HG03342 (cell line): ENCODE results near the gene FBXL20.

Experiments used
- ATAC-seq: cut with Tn5 transposase; IDR thresholded peaks from one replicate; pipeline ENCODE4 v1.9.1; 2021; ENCODE audit warnings: mild to moderate bottlenecking, moderate library complexity; ENCODE audit not compliant: unreplicated experiment

FBXL20 gene

DNA sequence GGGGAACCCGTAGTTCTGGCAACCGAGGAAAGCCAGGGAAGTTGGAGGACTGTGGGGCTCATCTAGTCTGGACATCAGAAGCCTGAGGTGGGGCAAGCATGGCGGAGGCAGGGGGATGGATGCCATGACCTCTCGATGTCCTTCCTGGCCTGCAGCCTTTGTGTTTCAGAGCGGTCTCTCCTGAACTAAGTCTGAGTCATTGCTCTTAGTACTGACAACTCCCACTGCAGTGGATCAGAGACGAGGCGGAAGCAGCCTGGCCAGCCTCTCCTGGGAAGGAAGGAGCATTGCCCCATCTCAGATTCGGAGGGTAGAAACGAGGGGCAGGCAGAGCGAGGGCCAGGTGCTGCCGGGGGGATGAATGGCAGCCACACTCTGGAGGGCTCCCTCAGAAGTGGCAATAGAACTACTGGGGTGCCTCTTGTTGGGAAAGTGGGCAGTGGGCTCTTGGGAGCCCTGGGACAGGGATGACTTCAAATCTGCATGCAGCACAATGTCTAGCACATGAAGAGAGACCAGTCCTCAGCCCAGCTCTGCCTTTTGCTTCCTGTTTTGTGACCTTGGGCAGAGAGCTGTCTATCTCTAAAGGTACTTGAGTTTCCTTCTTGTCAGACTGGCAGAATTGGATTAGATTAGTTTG is 172.0 kb downstream of the FBXL20 start:
- no peak for ATAC-seq

DNA sequence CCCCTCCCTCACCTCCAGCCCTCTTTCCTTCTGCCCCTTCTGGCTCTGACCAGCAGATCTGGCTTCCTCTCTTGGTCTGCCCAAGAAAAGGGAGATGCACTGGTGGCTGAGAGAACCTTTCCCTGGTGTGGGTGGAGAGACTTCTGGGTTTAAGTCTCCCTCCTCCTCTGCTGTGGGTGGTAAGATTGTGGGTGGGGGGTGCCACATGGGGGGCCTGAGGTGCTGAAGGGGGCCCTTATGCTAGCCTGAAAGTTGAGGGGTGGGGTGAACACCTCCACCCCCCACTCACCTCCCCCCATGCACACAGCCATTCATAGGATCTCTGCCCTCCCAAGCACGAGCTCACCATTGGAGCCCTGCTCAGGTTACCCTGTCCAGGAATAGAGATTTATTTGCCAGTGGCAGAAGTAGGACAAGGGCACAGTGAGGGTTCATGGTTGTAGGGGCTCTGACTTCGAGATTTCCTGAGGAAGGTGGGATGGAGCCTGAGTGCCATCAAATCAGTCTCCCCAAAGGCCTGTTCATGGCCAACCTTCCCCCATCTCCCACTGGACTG is 174.0 kb downstream of the FBXL20 start:
- ATAC-seq, result no peak

DNA sequence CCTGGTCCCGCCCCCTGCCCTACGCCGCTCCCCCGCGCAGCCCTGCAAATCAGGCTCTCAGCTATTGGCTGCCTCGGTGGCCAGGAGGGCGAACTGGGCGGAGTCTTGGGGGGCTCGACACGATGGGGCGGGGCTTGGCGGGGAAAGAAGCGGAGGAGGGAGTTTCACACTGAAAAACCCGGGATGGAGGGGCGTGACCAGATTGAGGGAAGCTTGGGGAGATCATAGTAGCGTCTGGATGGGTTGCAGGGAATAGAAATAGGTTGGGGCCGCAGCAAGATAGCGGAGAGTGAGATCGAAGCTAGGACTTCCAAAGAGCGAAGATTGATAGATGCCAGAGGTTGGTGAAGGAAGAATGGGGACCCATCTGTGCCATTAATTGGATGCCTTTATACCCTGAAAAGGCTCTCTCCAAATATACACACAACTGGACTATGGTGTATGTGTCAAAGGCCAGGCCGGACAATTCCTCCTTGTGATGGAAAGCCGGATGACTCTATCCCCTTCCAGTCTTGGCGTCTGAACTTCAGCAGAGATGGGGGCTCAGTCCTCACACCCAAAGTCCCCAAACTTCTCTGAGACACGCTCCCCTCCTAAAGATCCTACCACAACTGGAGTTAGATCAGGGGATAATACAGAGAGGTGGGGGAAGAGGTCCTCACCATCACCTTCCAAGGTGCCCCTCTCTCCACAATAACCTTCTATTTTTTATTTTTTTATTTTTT is 175.3 kb downstream of the FBXL20 start:
- ATAC-seq, result no peak

DNA sequence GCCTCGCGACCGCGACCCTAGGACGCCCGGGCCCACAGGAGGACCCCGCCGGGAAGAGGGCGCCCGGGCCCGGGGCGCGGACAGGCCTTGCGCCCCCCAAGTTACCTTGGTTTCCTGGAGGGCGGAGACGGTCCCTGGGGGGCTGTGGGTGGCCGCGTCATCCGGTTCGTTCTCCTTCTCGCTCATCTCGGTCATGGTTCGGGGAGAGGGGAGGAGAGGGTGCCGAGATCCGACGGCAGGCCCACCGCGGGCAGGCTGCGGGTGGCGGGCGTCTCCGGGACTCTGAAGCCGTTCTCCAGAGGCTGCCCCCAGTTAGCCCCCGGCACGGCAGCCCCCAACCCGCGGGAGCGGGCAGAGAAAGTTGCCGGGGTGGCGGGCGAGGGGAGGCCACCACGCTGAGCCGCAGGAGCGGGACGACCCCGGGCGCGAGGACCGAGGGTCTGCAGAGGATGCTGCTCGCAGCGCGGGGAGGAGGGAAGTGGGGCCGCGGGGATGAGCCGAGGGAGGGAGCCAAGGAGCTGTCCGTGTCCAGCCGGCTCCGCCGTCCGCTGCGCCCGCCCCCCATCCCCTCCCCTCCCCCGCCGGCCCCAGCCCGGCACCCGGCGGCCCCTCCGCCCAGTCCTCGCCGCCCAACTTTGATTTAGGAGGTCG is 176.0 kb downstream of the FBXL20 start, which contains the start of gene STAC2:
Gene STAC2 (minus strand): TSS at position 638 of the 651 bp plus-strand sequence. CDS start 443 bp downstream, at position 195.
- ATAC-seq, result no peak

DNA sequence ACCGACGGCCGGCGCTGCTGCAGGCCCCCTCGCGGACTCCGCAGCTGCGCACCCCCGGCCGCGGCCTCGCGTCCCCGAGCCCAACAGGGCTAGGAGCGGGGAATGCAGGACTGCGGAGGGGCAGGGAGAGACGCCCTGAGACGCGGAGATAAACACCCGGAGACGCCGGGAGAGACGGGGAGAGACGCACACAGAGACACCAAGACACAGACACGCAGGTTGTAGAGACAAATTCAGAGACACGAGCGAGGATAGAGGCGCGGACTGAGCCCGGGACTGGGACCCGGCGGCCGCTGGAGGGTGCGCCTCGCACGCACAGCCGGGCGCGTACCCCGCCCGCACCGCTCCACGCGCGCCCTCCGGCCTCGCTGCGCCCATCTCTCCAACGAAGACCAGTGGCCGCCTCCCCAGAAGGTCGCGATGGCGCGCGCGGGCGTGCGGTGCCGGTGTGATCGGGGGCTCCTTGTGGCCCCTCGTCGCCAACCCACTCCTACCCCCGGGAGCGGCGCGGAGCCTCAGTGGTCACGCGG is 176.6 kb downstream of the FBXL20 start:
- no peak for ATAC-seq

DNA sequence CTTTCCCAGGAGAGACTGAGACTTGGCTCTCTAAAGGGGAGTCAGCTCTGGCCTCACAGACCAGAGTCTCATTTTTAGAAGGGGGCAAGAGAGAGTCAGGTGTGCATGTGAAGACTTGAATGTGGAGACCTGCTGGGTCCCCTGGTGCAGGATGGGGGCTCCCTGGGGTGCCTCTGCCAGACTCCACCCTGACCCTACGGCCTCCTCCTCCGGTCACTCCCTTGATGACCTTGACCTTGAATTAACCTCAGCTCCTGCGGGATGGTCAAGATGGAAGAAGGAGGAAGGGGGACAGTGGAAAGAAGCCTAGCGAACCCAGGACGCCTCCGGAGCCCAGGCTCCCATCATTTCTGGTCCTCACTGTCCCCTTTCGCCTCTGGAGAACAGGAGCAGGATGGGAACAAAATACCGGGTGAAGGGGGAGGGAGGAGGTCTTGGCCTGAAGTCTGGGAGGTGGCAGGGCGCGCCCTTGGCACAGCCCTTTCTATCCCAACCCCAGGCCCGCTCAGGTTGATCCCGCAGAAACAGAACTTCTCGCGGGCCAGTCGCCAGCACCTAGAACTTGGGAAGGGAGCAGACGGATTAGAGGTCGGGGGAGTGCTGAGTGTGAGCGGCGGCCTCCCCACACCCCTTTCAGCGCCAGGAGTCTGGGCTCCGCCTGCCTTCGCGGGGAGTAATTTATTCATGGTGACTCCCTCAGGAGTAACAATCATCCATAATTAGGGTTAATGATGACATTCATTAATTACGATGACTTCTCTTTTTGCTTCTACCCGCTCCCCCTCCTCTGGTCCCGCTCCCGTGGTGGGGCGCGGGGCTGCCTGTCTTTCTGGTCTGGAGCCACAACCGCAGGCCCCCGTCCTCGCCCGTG is 177.3 kb downstream of the FBXL20 start:
- no peak for ATAC-seq

DNA sequence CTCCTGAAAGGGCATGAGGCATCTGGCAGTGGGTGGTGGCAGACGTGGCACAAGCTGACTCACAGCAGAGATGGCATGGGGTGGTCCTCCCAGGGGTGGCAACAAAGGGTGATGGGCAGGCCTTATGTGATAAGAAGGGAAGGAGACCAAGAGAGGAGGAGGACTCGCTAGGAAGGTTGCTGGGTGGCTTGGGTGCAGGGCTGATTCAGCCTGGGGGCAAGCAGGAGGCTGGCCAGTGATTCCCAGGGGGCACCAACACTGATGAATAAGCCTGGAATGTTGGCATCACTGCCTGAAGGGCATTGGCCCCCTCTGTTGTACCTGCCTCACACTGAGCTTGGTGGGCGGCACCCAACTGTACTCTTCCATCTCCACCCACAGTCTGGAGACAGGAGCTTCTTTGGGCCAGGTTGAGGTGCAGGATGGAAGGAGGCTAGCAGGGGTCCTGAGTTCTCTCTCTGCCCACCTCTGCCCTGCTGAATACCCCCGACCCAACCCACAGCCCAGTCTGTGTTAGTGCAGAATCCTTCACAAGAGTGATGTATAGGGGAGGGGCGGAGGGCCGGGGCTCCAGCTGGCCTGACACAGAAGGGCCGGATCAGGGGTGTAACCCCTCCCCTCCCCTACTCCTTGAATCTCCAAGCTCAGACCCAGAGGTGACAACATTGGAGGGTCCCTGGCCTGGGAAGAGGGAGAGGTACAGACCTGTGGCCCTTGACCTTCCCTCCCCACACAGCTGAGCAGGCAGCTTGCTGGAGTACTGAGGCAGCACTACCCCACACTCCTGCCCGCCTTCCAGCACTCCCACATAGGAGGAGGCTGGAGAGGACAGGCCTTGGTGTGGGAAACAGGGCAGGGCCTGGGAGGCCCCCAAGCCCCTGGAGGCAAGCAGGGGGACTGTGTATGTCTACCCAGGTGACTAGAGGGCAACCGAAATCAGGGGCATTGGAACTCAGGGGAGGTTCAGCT is 178.3 kb downstream of the FBXL20 start:
- ATAC-seq, result no peak

DNA sequence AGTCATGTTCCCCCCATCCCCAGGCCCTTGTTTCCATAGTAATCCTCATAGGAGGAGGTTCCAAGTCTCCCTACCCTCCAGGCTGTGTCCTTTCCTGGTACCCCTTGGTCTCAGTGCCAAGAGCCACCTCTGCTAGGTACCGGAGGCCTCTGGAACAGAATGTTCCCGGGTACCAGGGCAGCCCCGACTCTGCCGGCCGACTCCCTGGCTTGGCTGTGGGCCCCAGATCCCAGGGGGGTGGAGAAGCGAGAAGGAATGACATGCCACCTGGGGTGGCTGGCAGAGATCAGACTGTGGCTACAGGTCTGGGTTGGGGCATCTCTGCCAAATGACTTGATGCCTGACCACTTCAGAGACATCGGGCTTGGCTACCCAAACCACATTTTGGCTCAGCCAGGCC is 179.3 kb downstream of the FBXL20 start:
- ATAC-seq, result no peak

DNA sequence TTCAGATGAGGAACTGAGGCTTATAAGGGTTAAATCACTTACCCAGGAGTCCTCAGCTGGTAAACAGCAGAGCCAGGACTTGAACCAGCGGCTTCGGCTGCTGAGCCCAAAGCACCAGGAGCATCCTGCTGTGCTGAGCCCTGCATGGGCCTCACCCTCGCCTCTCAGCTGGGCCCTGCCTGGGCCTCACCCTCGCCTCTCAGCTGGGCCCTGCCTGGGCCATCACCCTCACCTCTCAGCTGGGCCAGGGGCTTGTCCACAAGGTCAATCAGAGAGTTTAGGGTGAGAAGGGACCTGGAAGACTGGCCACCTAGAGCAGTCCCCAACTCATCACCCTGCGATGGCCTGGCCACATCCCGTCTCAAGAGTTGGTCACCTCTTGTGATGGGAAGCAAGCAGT is 179.9 kb downstream of the FBXL20 start:
- ATAC-seq, result no peak

DNA sequence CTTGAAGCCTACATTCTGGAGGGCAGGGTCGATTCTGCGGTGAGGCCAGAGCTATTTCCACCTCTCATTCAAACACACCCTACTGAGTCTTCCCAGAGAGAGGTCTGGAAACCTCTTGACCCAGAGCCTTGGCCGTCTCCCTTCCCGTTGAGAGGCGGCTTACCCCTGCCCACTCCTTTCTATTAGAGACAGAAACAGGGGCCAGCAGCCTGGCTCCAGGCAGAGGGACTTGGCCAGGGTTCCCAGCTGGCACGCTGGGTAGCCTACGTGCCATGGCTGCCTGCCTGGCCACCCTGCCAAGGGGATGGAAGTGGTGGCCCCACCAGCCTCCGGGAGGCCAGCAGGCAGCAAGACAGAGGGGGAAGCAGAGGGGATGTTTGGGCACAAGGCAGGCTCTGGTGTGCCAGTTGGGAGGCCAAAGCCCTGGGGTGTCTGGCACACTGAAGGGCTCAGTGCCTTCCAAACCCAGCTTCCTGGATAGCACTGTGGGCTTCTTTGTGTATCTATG is 181.7 kb downstream of the FBXL20 start:
- ATAC-seq, result no peak

DNA sequence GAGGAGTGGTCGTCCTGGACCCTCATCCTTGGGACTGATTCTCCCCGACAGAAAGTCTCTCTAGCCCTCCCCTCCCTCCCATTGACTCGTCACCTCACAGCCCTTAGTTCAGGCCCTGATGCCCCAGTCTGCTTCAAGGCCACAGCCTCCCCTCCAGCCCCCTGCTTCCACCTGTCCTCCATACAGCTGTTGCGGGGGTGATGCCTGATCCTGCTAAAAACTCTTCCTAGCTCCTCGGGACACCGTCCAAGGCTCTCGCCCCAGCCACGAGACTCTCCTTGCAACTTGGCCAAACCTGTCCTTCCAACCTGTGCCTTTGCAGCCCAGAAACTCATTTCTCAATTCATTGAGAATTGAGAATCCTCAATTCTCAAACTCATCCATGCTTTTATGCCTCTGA is 182.5 kb downstream of the FBXL20 start:
- no peak for ATAC-seq

DNA sequence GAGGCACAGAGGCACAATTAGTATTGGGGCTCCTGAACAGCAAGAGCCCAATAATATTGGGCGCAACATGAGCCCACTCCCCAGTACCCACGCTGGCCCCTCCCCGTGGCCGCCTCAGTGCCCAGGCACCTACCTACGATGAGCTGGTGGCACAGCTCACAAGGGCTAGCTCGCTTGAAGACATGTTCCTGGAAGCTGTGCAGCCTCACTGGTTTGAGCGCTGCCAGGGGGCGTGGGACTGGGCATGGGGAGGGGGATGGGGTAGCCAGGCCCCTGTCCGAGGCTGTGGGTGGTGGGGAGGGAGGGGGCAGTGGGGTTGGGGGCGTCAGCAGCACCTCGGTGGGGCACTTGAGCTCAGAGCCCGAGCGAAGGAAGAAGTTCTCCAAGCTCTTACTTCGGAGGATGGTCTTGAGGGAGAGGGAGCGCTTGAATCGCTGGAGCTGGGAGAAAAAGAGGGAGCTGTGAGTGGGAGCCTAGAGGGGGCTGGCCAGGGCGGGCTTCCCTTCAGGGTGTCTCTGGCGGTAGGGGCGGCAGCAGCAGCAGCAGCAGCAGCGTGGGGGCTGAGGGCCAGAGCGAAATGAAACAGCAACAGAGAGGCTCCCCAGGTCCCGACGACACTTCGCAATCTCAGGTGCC is 183.6 kb downstream of the FBXL20 start:
- ATAC-seq, result no peak

DNA sequence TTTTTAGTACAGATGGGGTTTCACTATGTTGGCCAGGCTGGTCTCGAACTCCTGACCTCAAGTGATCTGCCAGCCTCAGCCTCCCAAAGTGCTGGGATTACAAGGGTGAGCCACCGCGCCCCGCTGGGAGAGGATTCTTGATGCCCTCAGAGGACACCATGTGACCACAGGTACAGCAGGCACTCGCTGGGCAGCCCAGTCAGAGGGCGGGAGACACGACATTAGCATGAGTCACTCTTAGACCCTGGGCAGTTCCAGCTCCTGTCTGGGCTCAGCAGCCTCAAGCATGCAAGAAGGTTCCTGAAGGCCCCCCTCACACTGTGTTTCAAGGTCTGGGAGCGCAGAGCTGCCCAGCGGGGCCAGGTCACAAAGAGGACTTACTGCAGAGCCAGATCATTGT is 187.6 kb downstream of the FBXL20 start:
- no peak for ATAC-seq

DNA sequence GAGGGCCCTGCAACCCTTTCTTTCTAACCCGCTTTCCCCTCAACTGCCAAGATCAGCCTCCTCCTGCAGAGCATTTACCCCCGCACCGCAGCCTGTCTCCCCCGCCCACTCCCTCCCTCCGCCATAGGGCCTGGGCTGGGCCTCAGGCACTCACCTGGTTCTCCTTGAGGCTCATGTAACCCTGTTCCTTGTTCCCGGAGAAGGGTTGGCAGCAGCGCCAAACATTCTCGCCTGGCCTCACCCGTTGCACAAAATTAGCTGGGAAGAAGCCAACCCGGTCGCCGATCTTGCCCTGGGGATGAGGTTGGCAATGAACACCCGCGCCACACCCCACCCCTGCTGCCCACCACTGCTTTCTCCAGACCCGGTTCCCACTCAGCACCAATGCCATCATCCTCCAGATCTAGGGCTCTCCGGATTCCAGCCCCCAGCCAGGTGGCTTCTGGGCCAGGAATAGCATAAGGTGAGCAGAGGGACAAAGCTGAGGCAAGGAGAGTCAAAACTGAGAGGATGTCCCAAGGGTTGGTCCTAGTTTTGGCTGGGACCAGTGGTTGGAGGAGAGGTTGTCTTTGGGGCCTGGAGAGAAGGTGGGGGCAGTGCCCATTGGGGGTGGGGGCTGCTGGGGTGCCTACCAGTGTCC is 188.5 kb downstream of the FBXL20 start:
- ATAC-seq, result no peak

DNA sequence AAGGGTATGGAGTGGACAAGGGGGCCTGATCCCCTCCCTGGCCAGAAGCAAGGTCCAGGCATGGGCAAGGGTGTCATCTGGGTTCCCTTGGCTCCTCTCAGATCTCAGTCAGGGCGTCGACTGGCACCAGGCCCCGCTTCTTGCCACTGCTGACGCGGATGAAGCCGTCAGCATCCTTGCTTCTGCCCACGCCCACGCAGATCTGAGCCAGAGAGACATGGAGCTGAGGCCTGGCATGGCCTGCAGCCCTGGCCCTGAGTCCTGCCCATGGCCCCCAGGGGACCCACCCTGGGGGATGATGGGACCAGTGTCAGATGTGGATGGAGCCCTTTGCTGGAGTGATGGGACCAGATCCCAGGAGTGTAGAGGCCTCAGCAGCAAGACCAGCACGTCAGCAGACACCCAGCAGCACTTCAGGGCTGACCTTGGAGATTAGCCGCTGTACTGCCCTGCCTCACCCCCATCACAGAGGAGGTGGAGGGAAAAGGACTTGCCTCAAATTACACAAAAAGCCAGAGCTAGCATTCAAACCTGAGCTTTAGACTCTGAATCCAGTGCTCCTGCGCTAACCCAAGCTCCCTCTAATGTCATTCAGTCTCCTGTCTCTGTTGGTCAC is 189.1 kb downstream of the FBXL20 start:
- no peak for ATAC-seq

DNA sequence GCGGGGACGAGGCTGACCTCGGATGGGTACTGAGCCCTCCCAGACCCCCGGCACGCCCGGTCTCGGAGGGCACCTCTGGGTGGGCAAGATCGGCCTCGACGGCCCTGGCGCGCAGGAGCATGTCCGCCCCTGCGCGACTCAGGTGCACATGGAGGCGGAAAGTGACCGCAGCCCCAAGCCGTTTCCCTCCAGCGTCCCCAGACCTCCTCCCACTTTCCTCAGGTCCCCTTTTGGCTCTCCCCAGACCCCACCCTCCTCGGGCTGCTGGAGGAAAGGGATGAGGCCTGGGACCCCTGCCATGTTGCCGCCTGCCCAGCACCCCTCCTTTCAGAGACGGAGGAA is 191.4 kb downstream of the FBXL20 start:
- no peak for ATAC-seq

DNA sequence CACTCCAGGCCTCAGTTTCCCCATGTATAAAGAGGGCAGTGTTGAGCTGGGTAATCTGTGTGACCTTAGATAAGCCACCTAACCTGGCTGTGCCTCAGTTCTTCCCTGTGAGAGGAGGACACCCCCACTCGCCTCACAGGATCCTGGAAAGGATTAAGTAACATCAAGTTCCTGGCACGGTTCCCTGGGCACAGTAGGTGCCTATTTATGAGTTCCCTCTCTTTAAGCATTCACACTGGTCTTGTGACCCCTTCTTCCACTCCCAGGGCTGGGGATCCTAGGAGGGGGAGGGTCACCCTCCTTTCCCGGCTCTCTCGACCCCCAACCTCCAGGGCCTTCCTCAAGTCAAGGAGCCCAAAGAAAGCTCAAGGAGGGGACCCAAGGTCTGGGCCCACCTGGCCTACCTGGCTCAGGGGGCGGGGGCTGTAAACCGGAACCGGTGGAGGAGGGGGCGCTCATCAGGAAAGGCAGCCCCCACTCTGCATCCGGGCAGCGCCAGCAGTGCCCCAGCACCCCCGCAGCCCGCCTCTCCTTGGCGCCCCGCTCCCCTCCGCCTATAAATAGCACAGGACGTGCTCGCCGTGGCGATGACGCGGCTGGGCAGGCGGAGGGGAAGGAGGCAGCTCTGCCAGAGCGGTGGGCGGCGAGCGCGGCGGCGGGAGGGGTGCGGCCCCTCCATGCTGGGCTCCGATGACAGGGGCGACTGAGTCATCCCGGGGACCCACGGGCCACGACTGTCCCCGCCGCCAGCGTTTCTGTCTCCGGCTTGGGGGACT is 191.9 kb downstream of the FBXL20 start:
- ATAC-seq, result no peak
